CD4-positive, alpha-beta T cell treated with Interleukin-1 beta for 1 hour (primary cell): Measurements from ENCODE around the gene NT5M.
"Not testable (repeated sequence)": the region's sequence is repeated elsewhere in the genome, so short reads cannot be mapped to it uniquely, and the experiment has no call there.

Source experiments
- DNase-seq, 2 donors: peaks; one replicate each; pipeline ENCODE4 v3.0.0-alpha.2; 2020 to 2022

NT5M gene

DNA sequence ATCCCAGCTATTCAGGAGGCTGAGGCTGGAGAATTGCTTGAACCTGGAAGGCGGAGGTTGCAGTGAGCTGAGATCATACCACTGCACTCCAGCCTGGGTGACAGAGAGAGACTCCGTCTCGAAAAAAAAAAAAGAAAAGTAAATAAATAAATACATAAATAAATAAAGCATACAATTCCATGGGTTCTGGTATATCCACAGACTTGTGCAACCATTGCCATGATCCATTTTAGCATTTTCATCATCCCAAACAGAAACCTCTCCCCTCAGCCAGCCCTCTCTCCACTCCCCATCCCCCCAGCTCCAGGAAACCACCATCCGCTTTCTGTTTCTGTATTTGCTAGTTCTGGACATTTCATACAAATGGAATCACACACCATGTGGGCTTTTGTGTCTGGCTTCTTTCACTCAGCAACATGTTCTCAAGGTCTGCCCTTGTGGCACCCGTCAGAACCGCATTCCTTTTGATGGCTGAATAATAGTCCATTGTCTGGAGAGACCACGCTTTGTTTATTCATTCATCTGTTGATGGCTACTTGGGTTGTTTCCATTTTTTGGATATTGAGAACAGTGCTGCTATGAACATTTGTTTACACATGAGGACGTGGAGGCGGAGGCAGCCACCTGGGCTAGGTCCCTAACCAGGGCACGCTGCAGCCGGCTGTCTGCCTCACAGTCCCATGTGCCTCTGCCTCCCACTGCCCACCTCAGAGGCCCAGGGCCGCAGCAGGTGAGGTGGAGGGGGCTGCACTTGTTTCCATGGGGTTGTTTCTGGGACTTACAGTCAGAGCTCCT lies 76.2 kb downstream of the NT5M start:
- DNase-seq, result no peak

DNA sequence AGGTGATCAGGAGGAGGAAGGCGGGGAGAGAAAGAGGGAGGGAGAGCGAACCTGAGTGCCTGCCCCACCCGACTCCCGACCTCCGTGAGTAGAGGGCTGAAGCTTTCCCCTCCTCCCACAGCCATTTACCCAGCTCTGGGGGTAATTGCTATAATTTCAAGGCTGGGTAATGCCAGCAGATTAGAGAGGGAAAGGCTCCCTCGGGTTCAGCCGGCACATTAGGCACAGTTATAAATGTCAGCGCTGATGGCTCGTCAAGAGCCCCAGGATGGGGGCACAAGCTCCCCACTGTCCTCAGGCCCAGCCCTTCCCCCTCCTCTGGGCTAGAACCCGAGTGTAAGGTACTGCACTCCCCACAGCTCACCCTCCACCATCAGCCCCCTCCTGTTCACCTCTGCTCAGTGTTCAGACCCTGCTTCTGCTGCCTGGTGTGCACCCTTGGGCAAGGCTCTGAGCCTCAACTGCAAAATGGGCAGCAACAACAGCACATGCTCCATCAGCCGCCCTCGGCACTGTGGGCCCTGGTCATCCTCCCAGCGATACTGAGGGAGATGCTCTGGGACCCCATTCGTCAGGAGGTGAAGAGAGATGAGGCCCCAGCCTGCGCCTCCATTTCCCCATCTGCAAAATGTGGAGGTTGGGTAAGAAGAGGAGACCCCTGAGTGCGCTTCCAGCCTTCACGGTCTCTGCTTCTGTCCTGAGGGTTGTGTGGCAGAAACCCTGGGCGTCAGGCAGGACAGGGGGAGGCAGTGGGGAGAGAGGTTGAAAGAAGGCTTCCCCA lies 77.2 kb downstream of the NT5M start:
- DNase-seq, result no peak

DNA sequence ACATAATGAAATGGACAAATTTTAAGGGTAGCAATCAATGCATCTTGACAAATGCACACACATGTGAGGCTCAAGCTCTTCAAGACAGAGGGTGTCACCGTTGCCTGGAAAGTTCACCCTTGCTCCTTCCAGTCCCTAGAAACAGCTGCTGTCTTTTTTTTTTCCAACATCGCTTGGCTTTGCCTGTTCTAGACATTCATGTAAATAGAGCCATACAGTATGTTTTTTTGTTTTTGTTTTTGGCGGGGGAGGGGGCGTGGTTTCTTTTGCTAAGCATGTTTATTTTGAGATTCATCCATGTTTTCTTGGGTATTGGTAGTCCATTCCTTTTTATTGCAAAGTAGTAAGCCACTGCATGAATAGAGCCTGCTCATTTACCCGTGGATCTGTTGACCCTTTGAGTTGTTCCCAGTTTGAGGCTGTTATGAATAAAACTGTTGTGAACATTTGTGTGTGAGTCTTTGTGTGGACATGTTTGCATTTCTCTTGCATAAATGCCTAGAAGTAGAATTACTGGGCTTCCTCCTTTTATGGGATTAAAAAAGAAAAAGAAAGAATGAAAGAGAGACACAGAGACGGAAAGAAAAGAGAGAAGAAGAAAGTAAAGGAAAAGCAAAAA lies 78.4 kb downstream of the NT5M start:
- no peak for DNase-seq

DNA sequence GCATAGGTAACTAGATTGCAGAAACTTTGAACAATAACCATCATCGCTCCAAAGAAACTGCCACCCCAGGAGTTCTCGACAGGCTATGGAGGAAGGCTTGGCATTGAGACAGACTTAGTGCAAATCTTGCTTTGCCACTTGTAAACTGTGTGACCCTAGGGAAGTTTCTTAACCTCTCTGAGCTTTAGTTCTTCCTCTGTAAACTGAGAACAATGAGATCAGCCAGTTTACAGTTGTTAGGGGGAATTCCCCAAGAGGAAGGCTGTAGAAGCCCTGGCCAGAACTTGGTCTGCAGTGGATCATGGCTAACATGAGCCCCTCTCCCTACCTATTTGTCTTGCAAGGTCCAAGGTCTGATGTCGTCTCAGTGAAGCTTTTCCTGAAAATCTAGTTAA lies 78.9 kb downstream of the NT5M start:
- no peak for DNase-seq

- DNase-seq, result no peak
Measured at GRCh38 chr17:17382971-17383370, 79.8 kb downstream of the NT5M start.

DNA sequence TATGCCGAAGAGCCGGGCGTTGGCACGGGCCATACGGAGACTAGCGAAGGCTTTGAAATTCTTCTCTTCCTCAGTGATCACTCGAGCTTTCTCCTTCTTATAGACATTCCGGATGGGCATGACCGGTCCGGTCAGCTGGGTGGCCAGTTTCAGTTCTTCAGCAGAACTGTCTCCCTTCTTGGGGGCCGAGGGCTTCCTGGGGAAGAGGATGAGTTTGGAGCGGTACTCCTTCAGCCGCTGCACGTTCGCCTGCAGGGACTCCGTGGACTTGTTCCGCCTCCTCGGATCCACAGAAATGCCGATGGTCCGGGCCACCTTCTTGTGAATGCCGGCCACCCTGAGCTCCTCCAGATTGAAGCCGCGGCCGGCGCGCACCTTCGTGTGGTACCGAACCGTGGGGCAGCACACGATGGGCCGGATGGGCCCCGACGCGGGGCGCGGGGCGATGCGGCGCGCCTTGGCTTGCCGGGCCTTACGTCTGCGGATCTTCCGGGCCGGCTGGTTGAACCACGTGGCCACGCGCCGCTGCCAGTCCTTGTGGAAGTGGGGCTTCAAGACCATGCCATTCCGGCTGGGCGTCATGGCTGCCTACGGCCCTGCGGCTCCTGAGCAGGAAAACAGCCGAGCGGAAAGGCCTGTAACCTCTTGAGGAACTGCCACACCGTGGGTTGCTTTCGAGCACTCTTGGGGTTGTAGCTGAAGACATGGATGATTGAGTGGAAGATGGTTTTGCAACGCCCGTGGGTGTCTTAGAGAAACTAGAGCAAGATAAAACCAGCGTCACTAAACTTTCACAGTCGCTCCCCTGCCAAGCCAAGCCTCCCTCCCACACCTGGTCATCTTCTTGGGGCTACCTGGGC lies 80.5 kb downstream of the NT5M start:
- DNase-seq, result not testable (repeated sequence)

DNA sequence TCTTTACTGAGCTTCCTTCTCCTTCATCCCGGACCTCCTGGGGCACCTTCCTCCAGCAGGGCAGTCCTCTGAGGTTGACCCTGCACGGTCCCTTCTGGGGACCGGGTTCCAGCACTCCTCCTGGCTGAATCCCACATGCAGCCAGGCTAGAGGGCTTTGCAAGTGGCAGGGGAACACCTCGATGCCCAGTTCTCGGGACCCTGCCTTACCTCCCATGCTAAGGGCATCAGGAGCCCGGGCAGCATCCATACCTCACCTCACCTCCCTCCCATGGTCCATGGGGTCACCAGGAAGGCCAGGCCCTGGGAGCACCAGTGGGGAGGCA lies 81.1 kb downstream of the NT5M start:
- no peak for DNase-seq

DNA sequence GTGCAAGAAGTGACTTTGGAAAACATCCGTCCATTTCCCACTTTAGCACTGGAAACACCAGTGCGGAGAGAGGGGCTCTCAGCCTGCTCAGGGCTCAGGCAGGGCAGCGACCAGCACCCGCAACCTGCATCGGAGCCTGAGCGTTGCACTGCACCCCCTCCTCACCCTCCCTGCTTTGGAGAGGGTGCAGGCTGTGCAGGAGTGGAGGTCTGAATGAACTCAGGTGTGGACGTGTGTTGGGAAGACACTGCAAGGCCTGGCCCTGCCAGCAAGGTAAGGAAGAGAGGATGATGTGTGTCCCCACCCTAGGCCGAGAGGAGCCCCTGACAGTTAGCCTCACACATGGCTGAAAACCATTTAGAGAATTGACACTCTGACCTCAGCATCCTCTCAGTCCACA lies 81.8 kb downstream of the NT5M start:
- DNase-seq, result no peak

DNA sequence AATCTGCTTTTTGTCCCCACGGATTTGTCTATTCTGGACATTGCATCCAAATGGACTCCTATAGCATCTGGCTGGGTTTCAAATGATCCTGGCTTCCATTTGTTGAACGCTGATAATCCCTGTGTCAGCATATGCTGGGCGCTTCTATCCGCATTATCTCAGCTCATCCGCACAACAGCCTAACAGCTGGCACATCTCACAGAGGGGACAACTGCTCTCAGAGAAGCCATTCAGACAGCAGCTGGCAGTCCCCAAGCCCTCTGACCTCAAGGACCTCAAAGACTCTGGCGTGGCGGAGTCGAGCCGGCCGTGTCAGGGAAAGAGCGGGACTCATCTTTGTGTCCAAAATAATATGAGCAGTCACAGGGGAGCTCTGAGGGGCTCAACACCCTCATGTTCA lies 82.3 kb downstream of the NT5M start:
- no peak for DNase-seq

- no peak for DNase-seq
Measured at GRCh38 chr17:17386094-17386800, 83.1 kb downstream of the NT5M start.

- no peak for DNase-seq
Measured at GRCh38 chr17:17387017-17387497, 83.9 kb downstream of the NT5M start.

GRCh38 chr17:17387498-17388362 lies 84.6 kb downstream of the NT5M start:
- DNase-seq, result peak in 1 of 2 donors; percentile 7

GRCh38 chr17:17388657-17389496 lies 85.7 kb downstream of the NT5M start:
- DNase-seq, result no peak

DNA sequence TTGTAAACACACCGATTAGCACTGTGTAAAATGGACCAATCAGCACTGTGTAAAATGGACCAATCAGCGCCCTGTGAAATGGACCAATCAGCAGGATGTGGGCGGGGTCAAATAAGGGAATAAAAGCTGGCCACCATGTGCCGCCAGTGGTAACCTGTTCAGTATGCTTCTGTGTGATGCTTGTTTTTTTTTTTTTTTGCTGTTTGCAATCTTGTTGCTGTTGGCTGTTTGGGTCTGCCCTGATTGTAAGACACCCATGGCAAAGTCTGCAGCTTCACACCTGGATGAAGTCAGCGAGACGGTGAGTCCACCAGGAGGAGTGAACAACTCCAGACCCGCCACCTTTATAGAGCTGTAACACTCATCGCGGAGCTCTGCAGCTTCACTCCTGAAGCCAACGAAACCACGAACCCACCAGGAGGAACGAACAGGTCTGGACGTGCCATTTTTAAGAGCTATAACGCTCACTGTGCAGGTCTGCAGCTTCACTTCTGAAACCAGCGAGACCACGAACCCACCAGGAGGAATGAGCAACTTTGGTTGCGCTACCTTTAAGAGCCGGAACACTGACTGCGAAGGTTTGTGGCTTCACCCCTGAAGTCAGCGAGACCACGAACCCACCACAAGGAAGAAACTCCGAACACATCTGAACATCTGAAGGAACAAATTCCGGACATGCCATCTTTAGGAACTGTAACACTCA lies 88.6 kb downstream of the NT5M start:
- peak; percentile 80 to 88 for DNase-seq

- no peak for DNase-seq
Measured at GRCh38 chr17:17393976-17394375, 90.8 kb downstream of the NT5M start.

DNA sequence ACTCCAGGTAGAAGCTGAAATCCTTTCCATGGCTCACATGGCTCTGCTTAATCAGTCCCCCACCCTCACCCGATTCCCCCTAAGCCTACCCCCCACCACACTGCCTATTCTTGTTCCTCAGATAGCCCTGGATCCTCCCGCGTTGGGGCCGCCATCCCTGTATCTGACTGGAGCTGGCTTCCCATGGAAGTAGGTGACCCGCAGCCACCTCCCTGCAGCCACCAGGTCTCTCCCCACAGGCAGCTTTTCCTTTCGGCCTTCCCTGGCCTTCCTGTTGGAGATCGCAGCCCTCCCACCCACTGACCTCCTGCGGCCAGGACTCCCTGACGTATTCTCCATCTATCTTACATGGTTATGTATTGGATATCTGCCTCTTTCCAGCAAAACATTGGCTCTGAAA lies 91.3 kb downstream of the NT5M start:
- DNase-seq, result no peak

GRCh38 chr17:17395246-17395802 lies 92.2 kb downstream of the NT5M start:
- DNase-seq, result no peak

DNA sequence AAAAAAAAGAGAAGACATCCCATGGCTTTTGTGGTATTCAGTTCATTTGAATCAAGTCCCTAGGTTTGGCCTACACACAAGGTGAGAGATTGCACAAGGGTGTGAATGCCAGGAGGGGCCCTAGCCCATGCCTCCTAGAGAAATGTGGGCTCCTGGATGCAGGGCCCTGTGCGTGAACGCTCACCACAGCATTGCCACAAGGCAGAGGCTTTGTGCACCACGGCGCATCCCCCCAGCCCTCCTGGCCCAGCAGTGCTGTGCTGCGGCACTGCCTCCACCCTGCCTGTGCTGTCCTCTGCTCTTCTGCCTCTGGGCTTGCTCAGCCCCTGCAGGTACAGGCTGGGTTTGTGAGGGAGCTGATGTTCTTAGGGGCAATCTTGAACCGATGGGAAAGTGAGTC lies 92.7 kb downstream of the NT5M start:
- DNase-seq, result no peak
